Peyer's patch (tissue), 4 donors: ENCODE data around the gene BCAS3.

Experiments
- POLR2A ChIP-seq, 2 donors: fragments of 450-650 bp; IDR thresholded peaks; one replicate each; pipeline ENCODE4 v1.5.1; 2017; ENCODE audit warnings: antibody characterized with exemption in 2 of 2, mild to moderate bottlenecking in 2 of 2, moderate library complexity in 2 of 2
- TF ChIP-seq, protein P1 (sequence below), 6 experiments: fragments of 450-650 bp in 4 of 6; fragments of 200-600 bp in 2 of 6; sonication (generic) in 1 of 6; IDR thresholded peaks; one replicate each; pipeline ENCODE4 v1.5.1; 2017 to 2019; ENCODE audit warnings: antibody characterized with exemption in 6 of 6, mild to moderate bottlenecking in 3 of 6, moderate library complexity in 1 of 6

DNA sequence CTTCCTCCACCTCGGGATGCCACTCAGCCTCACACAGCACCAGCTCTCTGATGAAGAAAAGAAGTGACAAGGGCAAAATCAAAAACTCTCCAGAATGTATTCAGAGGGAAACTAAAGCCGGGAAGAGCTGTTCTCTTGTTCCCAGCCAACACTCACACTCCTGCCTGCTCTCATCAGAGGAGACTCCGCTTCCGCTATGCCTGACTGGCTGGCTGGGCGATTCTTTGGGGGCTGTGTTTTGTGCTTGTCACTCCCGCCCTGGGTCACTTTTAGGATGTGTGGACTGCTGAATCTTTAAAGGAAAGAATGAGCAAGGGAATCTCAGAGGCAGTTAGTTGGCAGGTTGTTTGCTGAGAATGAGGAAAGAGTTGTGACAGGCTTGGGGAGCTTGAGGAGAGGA, 667.4 kb downstream of the BCAS3 start:
- TF ChIP-seq, protein P1, sequence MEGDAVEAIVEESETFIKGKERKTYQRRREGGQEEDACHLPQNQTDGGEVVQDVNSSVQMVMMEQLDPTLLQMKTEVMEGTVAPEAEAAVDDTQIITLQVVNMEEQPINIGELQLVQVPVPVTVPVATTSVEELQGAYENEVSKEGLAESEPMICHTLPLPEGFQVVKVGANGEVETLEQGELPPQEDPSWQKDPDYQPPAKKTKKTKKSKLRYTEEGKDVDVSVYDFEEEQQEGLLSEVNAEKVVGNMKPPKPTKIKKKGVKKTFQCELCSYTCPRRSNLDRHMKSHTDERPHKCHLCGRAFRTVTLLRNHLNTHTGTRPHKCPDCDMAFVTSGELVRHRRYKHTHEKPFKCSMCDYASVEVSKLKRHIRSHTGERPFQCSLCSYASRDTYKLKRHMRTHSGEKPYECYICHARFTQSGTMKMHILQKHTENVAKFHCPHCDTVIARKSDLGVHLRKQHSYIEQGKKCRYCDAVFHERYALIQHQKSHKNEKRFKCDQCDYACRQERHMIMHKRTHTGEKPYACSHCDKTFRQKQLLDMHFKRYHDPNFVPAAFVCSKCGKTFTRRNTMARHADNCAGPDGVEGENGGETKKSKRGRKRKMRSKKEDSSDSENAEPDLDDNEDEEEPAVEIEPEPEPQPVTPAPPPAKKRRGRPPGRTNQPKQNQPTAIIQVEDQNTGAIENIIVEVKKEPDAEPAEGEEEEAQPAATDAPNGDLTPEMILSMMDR (IDR thresholded peaks at IDR 0.05) = no peak
- no peak for TF ChIP-seq POLR2A (IDR thresholded peaks at IDR 0.05)
